Neuronal stem cell (in vitro differentiated cells): ENCODE results near the gene CLDN24.

Experiments
- DNase-seq: peaks from one replicate; pipeline ENCODE4 v3.0.0-alpha.2; 2013; ENCODE audit warnings: low spot score
- H2AFZ ChIP-seq: one replicate; pipeline ENCODE4 v1.6.1; 2013; ENCODE audit warnings: mild to moderate bottlenecking, low read length, inconsistent platforms
- H2AK5ac ChIP-seq: 2 replicates; pipeline ENCODE4 v1.6.1; 2013; ENCODE audit warnings: low read depth, mild to moderate bottlenecking, inconsistent platforms, low read length, moderate library complexity, mixed read lengths
- H2BK120ac ChIP-seq: 2 replicates; pipeline ENCODE4 v1.6.1; 2013; ENCODE audit warnings: low read depth, mild to moderate bottlenecking, inconsistent platforms, low read length, moderate library complexity, mixed read lengths
- H2BK12ac ChIP-seq: one replicate; pipeline ENCODE4 v1.6.1; 2013; ENCODE audit warnings: low read length, inconsistent platforms
- H2BK15ac ChIP-seq: 2 replicates; pipeline ENCODE4 v1.6.1; 2013; ENCODE audit warnings: mild to moderate bottlenecking, low read length, inconsistent platforms, mixed read lengths
- H2BK5ac ChIP-seq: one replicate; pipeline ENCODE4 v1.6.1; 2013; ENCODE audit warnings: inconsistent platforms, mild to moderate bottlenecking, low read length, moderate library complexity
- H3K14ac ChIP-seq: one replicate; pipeline ENCODE4 v1.6.1; 2013; ENCODE audit warnings: low read length, inconsistent platforms
- H3K18ac ChIP-seq: 2 replicates; pipeline ENCODE4 v1.6.1; 2013; ENCODE audit warnings: low read length, inconsistent platforms
- H3K23ac ChIP-seq: 2 replicates; pipeline ENCODE4 v1.6.1; 2013; ENCODE audit warnings: low read depth, mild to moderate bottlenecking, mixed read lengths, low read length, inconsistent platforms; ENCODE audit not compliant: poor library complexity
- H3K27ac ChIP-seq: replicated peaks from 3 replicates; pipeline ENCODE4 v1.5.1; 2013; ENCODE audit warnings: low read length, inconsistent platforms
- H3K27me3 ChIP-seq, 3 experiments: 2 replicates each; pipeline ENCODE4 v1.6.1; 2013; ENCODE audit warnings: low read length in 3 of 3, mild to moderate bottlenecking in 2 of 3, inconsistent platforms in 1 of 3, low read depth in 1 of 3, mixed read lengths in 1 of 3, moderate library complexity in 1 of 3; ENCODE audit not compliant: control insufficient read depth in 3 of 3, insufficient read depth in 3 of 3
- H3K36me3 ChIP-seq, 2 donors: replicated peaks in 1 of 2; 2 replicates each; pipeline ENCODE4 v1.6.1; 2013; ENCODE audit warnings: low read length in 2 of 2; ENCODE audit not compliant: control insufficient read depth in 2 of 2, insufficient read depth in 2 of 2
- H3K4ac ChIP-seq: 2 replicates; pipeline ENCODE4 v1.6.1; 2013; ENCODE audit warnings: inconsistent platforms, mild to moderate bottlenecking, low read length, moderate library complexity
- H3K4me1 ChIP-seq, 2 donors: 1 replicate in 1 of 2; 2 replicates in 1 of 2; pipeline ENCODE4 v1.6.1; 2013; ENCODE audit warnings: low read length in 2 of 2, low read depth in 1 of 2; ENCODE audit not compliant: control insufficient read depth in 2 of 2, insufficient read depth in 1 of 2
- H3K4me2 ChIP-seq: one replicate; pipeline ENCODE4 v1.6.1; 2013; ENCODE audit warnings: mild to moderate bottlenecking, low read length, inconsistent platforms; ENCODE audit not compliant: insufficient read depth, poor library complexity, severe bottlenecking
- H3K4me3 ChIP-seq, 2 donors: 2 replicates each; pipeline ENCODE4 v1.5.1; 2013; ENCODE audit warnings: low read length in 2 of 2, mild to moderate bottlenecking in 2 of 2, inconsistent platforms in 1 of 2, moderate library complexity in 1 of 2
- H3K79me1 ChIP-seq: one replicate; pipeline ENCODE4 v1.6.1; 2013; ENCODE audit warnings: low read depth, mild to moderate bottlenecking, inconsistent platforms, low read length, moderate library complexity
- H3K9ac ChIP-seq: one replicate; pipeline ENCODE4 v1.6.1; 2013; ENCODE audit warnings: mild to moderate bottlenecking, low read depth, low read length, inconsistent platforms; ENCODE audit not compliant: poor library complexity
- H3K9me3 ChIP-seq, 2 donors: replicated peaks in 1 of 2; 2 replicates each; pipeline versions ENCODE3 to v1.6.1; 2013; ENCODE audit warnings: low read length in 2 of 2, mild to moderate bottlenecking in 2 of 2, inconsistent platforms in 1 of 2, low read depth in 1 of 2, mixed read lengths in 1 of 2, moderate library complexity in 1 of 2; ENCODE audit not compliant: control insufficient read depth in 2 of 2, insufficient read depth in 1 of 2
- H4K8ac ChIP-seq: one replicate; pipeline ENCODE4 v1.6.1; 2013; ENCODE audit warnings: low read depth, mild to moderate bottlenecking, inconsistent platforms, low read length, moderate library complexity
- H4K91ac ChIP-seq: one replicate; pipeline ENCODE4 v1.6.1; 2013; ENCODE audit warnings: low read length, low read depth, mild to moderate bottlenecking, inconsistent platforms; ENCODE audit not compliant: poor library complexity
- WGBS, 2 donors: extraction: QIAGEN DNeasy Blood & Tissue Kit; methylation state at CpG; one replicate each; pipeline ENCODE4 v1.1.7; 2013; ENCODE audit warnings: missing lambda C conversion rate in 2 of 2, mixed read lengths in 1 of 2; ENCODE audit not compliant: insufficient read length in 2 of 2, insufficient replicate concordance in 1 of 2; ENCODE audit errors: extremely low coverage in 2 of 2; 5-methylcytosine and 5-hydroxymethylcytosine counted together

The CLDN24 gene

GRCh38 chr4:183342541-183343533, 20.6 kb upstream of the CLDN24 start:
- no peak overlapping the region for H2AFZ ChIP-seq
- peaks cover 0 to 6% of the 10 kb centered on the region in 2 donors for H3K4me1 ChIP-seq
- no peak overlapping the region for H3K4me2 ChIP-seq
- no peaks in the 10 kb centered on the region for H3K36me3 ChIP-seq
- H3K9me3 ChIP-seq, result no peaks in the 10 kb centered on the region
- H3K14ac ChIP-seq, result no peak overlapping the region
- H4K91ac ChIP-seq, result no peak overlapping the region
- H3K4ac ChIP-seq, result no peak overlapping the region
- H3K9ac ChIP-seq, result no peak overlapping the region
- no peak overlapping the region for H3K27ac ChIP-seq
- peak overlapping the region; percentile 32 for H2AK5ac ChIP-seq
- H2BK5ac ChIP-seq, result peak overlapping the region; percentile 68
- no peaks in the 10 kb centered on the region for H3K27me3 ChIP-seq
- H3K23ac ChIP-seq, result no peak overlapping the region
- no peak overlapping the region for H4K8ac ChIP-seq
- H2BK12ac ChIP-seq, result no peak overlapping the region
- H3K18ac ChIP-seq, result peak overlapping the region; percentile 24
- peak overlapping the region; percentile 30 for H2BK15ac ChIP-seq
- no CpG with 5 or more reads among the region's 40 CpGs for WGBS, 2 donors
- no peak overlapping the region for H2BK120ac ChIP-seq
- no peak overlapping the region for H3K4me3 ChIP-seq
- H3K79me1 ChIP-seq, result no peaks in the 10 kb centered on the region
- no peak for DNase-seq

GRCh38 chr4:183337833-183338232, 15.6 kb upstream of the CLDN24 start:
- Histone ChIP-seq H3K27me3 (no peaks in the 10 kb centered on the region), H3K18ac (no peak overlapping the region), H3K23ac (no peak overlapping the region), H3K4me2 (no peak overlapping the region), H4K8ac (no peak overlapping the region), H3K4me3 (no peak overlapping the region), H3K14ac (no peak overlapping the region), H2BK5ac (no peak overlapping the region), H3K27ac (no peak overlapping the region), H4K91ac (no peak overlapping the region), H3K79me1 (no peaks in the 10 kb centered on the region), H3K9ac (no peak overlapping the region), H3K4ac (no peak overlapping the region), H2BK15ac (no peak overlapping the region), H2BK12ac (no peak overlapping the region), H3K4me1 (no peaks in the 10 kb centered on the region), H3K9me3 (peaks cover 0 to 5% of the 10 kb centered on the region in 2 donors), H3K36me3 (no peaks in the 10 kb centered on the region), H2AK5ac (no peak overlapping the region), H2AFZ (no peak overlapping the region), H2BK120ac (no peak overlapping the region)
- DNase-seq, result no peak
- WGBS, 2 donors, result no CpG with 5 or more reads among the region's 7 CpGs

- Histone ChIP-seq H3K27ac (no peak overlapping the region), H2BK15ac (no peak overlapping the region), H3K4me1 (no peaks in the 10 kb centered on the region), H3K9me3 (peaks cover 0 to 5% of the 10 kb centered on the region in 2 donors), H3K4me3 (no peak overlapping the region), H3K14ac (no peak overlapping the region), H3K4me2 (no peak overlapping the region), H3K27me3 (no peaks in the 10 kb centered on the region), H3K36me3 (no peaks in the 10 kb centered on the region), H2AK5ac (no peak overlapping the region), H2BK5ac (no peak overlapping the region), H3K9ac (no peak overlapping the region), H2AFZ (no peak overlapping the region), H4K91ac (no peak overlapping the region), H4K8ac (no peak overlapping the region), H2BK12ac (no peak overlapping the region), H3K79me1 (no peaks in the 10 kb centered on the region), H2BK120ac (no peak overlapping the region), H3K18ac (no peak overlapping the region), H3K23ac (no peak overlapping the region), H3K4ac (no peak overlapping the region)
- no CpG with 5 or more reads among the region's 9 CpGs for WGBS, 2 donors
- DNase-seq, result no peak
Observed at GRCh38 chr4:183337349-183337748, 15.1 kb upstream of the CLDN24 start.

GRCh38 chr4:183335369-183335940, 13.2 kb upstream of the CLDN24 start:
- no peak overlapping the region for H2BK12ac ChIP-seq
- H3K36me3 ChIP-seq, result no peaks in the 10 kb centered on the region
- peaks cover 0 to 5% of the 10 kb centered on the region in 2 donors for H3K9me3 ChIP-seq
- no peak overlapping the region for H2BK120ac ChIP-seq
- no peak overlapping the region for H2BK15ac ChIP-seq
- H3K4me3 ChIP-seq, result no peak overlapping the region
- no peak overlapping the region for H2BK5ac ChIP-seq
- no peak overlapping the region for H3K14ac ChIP-seq
- H2AFZ ChIP-seq, result peak overlapping the region; percentile 3
- no CpG with 5 or more reads among the region's 3 CpGs for WGBS, 2 donors
- H3K18ac ChIP-seq, result no peak overlapping the region
- no peak overlapping the region for H3K4me2 ChIP-seq
- H4K91ac ChIP-seq, result no peak overlapping the region
- no peak overlapping the region for H3K27ac ChIP-seq
- H3K79me1 ChIP-seq, result no peaks in the 10 kb centered on the region
- no peaks in the 10 kb centered on the region for H3K27me3 ChIP-seq
- H3K9ac ChIP-seq, result no peak overlapping the region
- no peak overlapping the region for H3K4ac ChIP-seq
- no peak overlapping the region for H4K8ac ChIP-seq
- no peak overlapping the region for H3K23ac ChIP-seq
- H2AK5ac ChIP-seq, result no peak overlapping the region
- DNase-seq, result no peak
- no peaks in the 10 kb centered on the region for H3K4me1 ChIP-seq
